Mucosa of rectum (tissue), 2 donors: ENCODE data around the gene SLC9A9.

Experiments
- H3K27ac ChIP-seq, 2 donors: one replicate each; pipeline ENCODE4 v1.7.0; 2013; ENCODE audit warnings: inconsistent platforms in 2 of 2, low read depth in 2 of 2, low read length in 2 of 2
- H3K27me3 ChIP-seq, 2 donors: one replicate each; pipeline ENCODE4 v1.7.0; 2013; ENCODE audit warnings: low read length in 2 of 2; ENCODE audit not compliant: control insufficient read depth in 2 of 2, insufficient read depth in 2 of 2
- H3K36me3 ChIP-seq, 2 donors: one replicate each; pipeline ENCODE4 v1.7.0; 2013; ENCODE audit warnings: low read length in 2 of 2; ENCODE audit not compliant: control insufficient read depth in 2 of 2, insufficient read depth in 2 of 2
- H3K4me1 ChIP-seq, 2 donors: one replicate each; pipeline ENCODE4 v1.7.0; 2013; ENCODE audit warnings: low read length in 2 of 2, mild to moderate bottlenecking in 1 of 2; ENCODE audit not compliant: control insufficient read depth in 2 of 2, insufficient read depth in 2 of 2
- H3K4me3 ChIP-seq, 2 donors: one replicate each; pipeline ENCODE4 v1.7.0; 2013; ENCODE audit warnings: low read length in 2 of 2
- H3K9ac ChIP-seq, 2 donors: one replicate each; pipeline ENCODE4 v1.7.0; 2013; ENCODE audit warnings: low read length in 2 of 2, low read depth in 1 of 2, mild to moderate bottlenecking in 1 of 2
- H3K9me3 ChIP-seq, 2 donors: one replicate each; pipeline ENCODE4 v1.7.0; 2013; ENCODE audit warnings: low read length in 2 of 2; ENCODE audit not compliant: control insufficient read depth in 2 of 2
- donor health status: healthy.
- donor health status: Normal muscosa, but diverticular disease.

Gene SLC9A9

GRCh38 chr3:143265501-143266070 lies 582.7 kb downstream of the SLC9A9 start:
- no peak overlapping the region for H3K9ac ChIP-seq
- no peak overlapping the region for H3K4me3 ChIP-seq
- H3K4me1 ChIP-seq = no peaks in the 10 kb centered on the region
- H3K27ac ChIP-seq = no peak overlapping the region
- no peaks in the 10 kb centered on the region for H3K9me3 ChIP-seq
- H3K36me3 ChIP-seq = no peaks in the 10 kb centered on the region
- H3K27me3 ChIP-seq = no peaks in the 10 kb centered on the region

GRCh38 chr3:143263852-143264513 lies 584.3 kb downstream of the SLC9A9 start:
- Histone ChIP-seq H3K36me3 (no peaks in the 10 kb centered on the region), H3K27me3 (no peaks in the 10 kb centered on the region), H3K4me3 (no peak overlapping the region), H3K9ac (no peak overlapping the region), H3K4me1 (no peaks in the 10 kb centered on the region), H3K9me3 (no peaks in the 10 kb centered on the region), H3K27ac (no peak overlapping the region)

- Histone ChIP-seq H3K4me3 (no peak overlapping the region), H3K27me3 (no peaks in the 10 kb centered on the region), H3K4me1 (no peaks in the 10 kb centered on the region)
These were observed 586.4 kb downstream of the SLC9A9 start for GRCh38 chr3:143261848-143262247.

GRCh38 chr3:143258692-143259091 lies 589.6 kb downstream of the SLC9A9 start:
- Histone ChIP-seq H3K9ac (no peak overlapping the region), H3K27ac (no peak overlapping the region), H3K9me3 (no peaks in the 10 kb centered on the region), H3K4me1 (no peaks in the 10 kb centered on the region), H3K36me3 (no peaks in the 10 kb centered on the region), H3K27me3 (no peaks in the 10 kb centered on the region), H3K4me3 (no peak overlapping the region)

More at GRCh38 chr3:143261848-143262247, 586.4 kb downstream of the SLC9A9 start:
- H3K36me3 ChIP-seq = no peaks in the 10 kb centered on the region
- no peak overlapping the region for H3K27ac ChIP-seq
- no peak overlapping the region for H3K9ac ChIP-seq
- H3K9me3 ChIP-seq = no peaks in the 10 kb centered on the region

- Histone ChIP-seq H3K9me3 (no peaks in the 10 kb centered on the region), H3K27ac (no peak overlapping the region), H3K4me3 (no peak overlapping the region), H3K27me3 (no peaks in the 10 kb centered on the region), H3K4me1 (no peaks in the 10 kb centered on the region), H3K9ac (no peak overlapping the region), H3K36me3 (no peaks in the 10 kb centered on the region)
These were observed 591.9 kb downstream of the SLC9A9 start for GRCh38 chr3:143256416-143256815.

- H3K9ac ChIP-seq = no peak overlapping the region
- H3K27me3 ChIP-seq = no peaks in the 10 kb centered on the region
- H3K4me1 ChIP-seq = no peaks in the 10 kb centered on the region
- no peaks in the 10 kb centered on the region for H3K36me3 ChIP-seq
- H3K4me3 ChIP-seq = no peak overlapping the region
- H3K9me3 ChIP-seq = no peaks in the 10 kb centered on the region
- H3K27ac ChIP-seq = no peak overlapping the region
These were observed 592.5 kb downstream of the SLC9A9 start for GRCh38 chr3:143255739-143256138.

- Histone ChIP-seq H3K36me3 (no peaks in the 10 kb centered on the region), H3K9ac (no peak overlapping the region), H3K4me1 (no peaks in the 10 kb centered on the region), H3K27me3 (no peaks in the 10 kb centered on the region), H3K4me3 (no peak overlapping the region), H3K9me3 (no peaks in the 10 kb centered on the region), H3K27ac (no peak overlapping the region)
These were observed 595.3 kb downstream of the SLC9A9 start for GRCh38 chr3:143252931-143253330.

GRCh38 chr3:143249014-143249413 lies 599.3 kb downstream of the SLC9A9 start:
- no peak overlapping the region for H3K9ac ChIP-seq
- no peaks in the 10 kb centered on the region for H3K9me3 ChIP-seq
- H3K27me3 ChIP-seq = no peaks in the 10 kb centered on the region
- no peak overlapping the region for H3K27ac ChIP-seq
- no peaks in the 10 kb centered on the region for H3K36me3 ChIP-seq
- H3K4me3 ChIP-seq = no peak overlapping the region
- peaks cover 3 to 10% of the 10 kb centered on the region in 2 donors for H3K4me1 ChIP-seq

- Histone ChIP-seq H3K4me3 (no peak overlapping the region), H3K36me3 (no peaks in the 10 kb centered on the region), H3K27ac (no peak overlapping the region), H3K9me3 (no peaks in the 10 kb centered on the region), H3K27me3 (no peaks in the 10 kb centered on the region), H3K9ac (no peak overlapping the region), H3K4me1 (peaks cover 3 to 10% of the 10 kb centered on the region in 2 donors)
These were observed 601.2 kb downstream of the SLC9A9 start for GRCh38 chr3:143247073-143247472.

- Histone ChIP-seq H3K4me1 (peaks cover 3 to 10% of the 10 kb centered on the region in 2 donors), H3K36me3 (no peaks in the 10 kb centered on the region), H3K27me3 (no peaks in the 10 kb centered on the region), H3K27ac (no peak overlapping the region), H3K9ac (no peak overlapping the region), H3K4me3 (no peak overlapping the region), H3K9me3 (no peaks in the 10 kb centered on the region)
These were observed 602.6 kb downstream of the SLC9A9 start for GRCh38 chr3:143245692-143246091.
